HCT116 (cell line): ENCODE results near the gene PSORS1C1. TPM values are rescaled to one million over a fixed set of nuclear protein-coding genes. Genes with fewer than 3 reads are reported as not detected.

Experiments used
- ATAC-seq: fragments of 200-7000 bp; cut with Tn5 transposase; 2 replicates; pipeline ENCODE4 v1.9.1; 2020; ENCODE audit warnings: mild to moderate bottlenecking, moderate library complexity
- BruUV-seq: library from RNA; stranded (reverse); fragments of 400-500 nt; replicated peaks from 2 replicates; lab custom pipeline; 2021; lab: Mats Ljungman, UMichigan
- CTCF ChIA-PET: fragments of 300-600 bp; sonication (Branson Sonifier 250); formaldehyde crosslinking; loops from one replicate; lab custom pipeline; 2021; ENCODE audit warnings: antibody characterized with exemption; lab: Charles Lee
- POLR2A ChIA-PET: fragments of 300-600, 350-600 bp; sonication (Branson Sonifier 250); formaldehyde crosslinking; loops from one replicate; lab custom pipeline; 2021; ENCODE audit warnings: antibody characterized with exemption; lab: Charles Lee
- RAD21 ChIA-PET, 2 experiments: fragments of 300-600 bp; sonication (Branson Sonifier 250); formaldehyde crosslinking; loops; one replicate each; lab custom pipeline; 2023; ENCODE audit warnings: low total read pairs in 2 of 2; ENCODE audit not compliant: uncharacterized antibody in 2 of 2, unreplicated experiment in 2 of 2, low non-redundant PET in 1 of 2; lab: Charles Lee
- DNase-seq: peaks from one replicate; pipeline ENCODE4 v3.0.0-alpha.2; 2010; ENCODE audit warnings: low read depth, low spot score
- H2AFZ ChIP-seq: fragments of 200-600 bp; shearing (Covaris generic), sonication (generic); 2 replicates; pipeline ENCODE4 v1.6.1; 2017; ENCODE audit warnings: low read depth, mixed run types, mixed read lengths, antibody characterized with exemption, low read length; ENCODE audit not compliant: poor library complexity, severe bottlenecking
- H3K27ac ChIP-seq: 2 replicates; pipeline ENCODE4 v1.5.1; 2012; ENCODE audit warnings: low read depth, low read length
- H3K27me3 ChIP-seq: fragments of 200-600 bp; sonication (generic); 2 replicates; pipeline ENCODE4 v1.6.1; 2016; ENCODE audit warnings: mixed run types, low read length, mixed read lengths; ENCODE audit not compliant: insufficient read depth
- H3K36me3 ChIP-seq, 2 experiments: fragments of 200-500 bp in 1 of 2; fragments of 200-600 bp in 1 of 2; sonication (Bioruptor generic) in 1 of 2; sonication (generic) in 1 of 2; 2 replicates each; pipeline versions ENCODE4 v1.5.1 to v1.6.1; 2014 to 2016; ENCODE audit warnings: low read length in 2 of 2, inconsistent platforms in 1 of 2, mixed read lengths in 1 of 2, mixed run types in 1 of 2; ENCODE audit not compliant: insufficient read depth in 2 of 2, control insufficient read depth in 1 of 2
- H3K4me1 ChIP-seq, 2 experiments: fragments of 200-600 bp in 1 of 2; sonication (generic) in 1 of 2; 2 replicates each; pipeline versions ENCODE4 v1.5.1 to v1.6.1; 2012 to 2017; ENCODE audit warnings: low read length in 2 of 2, inconsistent platforms in 1 of 2, mild to moderate bottlenecking in 1 of 2, mixed read lengths in 1 of 2, mixed run types in 1 of 2, moderate library complexity in 1 of 2; ENCODE audit not compliant: insufficient read depth in 2 of 2, control insufficient read depth in 1 of 2
- H3K4me2 ChIP-seq: fragments of 200-600 bp; sonication (generic); 2 replicates; pipeline ENCODE4 v1.6.1; 2017; ENCODE audit warnings: mixed run types, low read length, mixed read lengths
- H3K4me3 ChIP-seq, 2 experiments: fragments of 200-600 bp in 1 of 2; sonication (generic) in 1 of 2; replicated peaks in 1 of 2; 2 replicates each; pipeline ENCODE4 v1.5.1; 2011 to 2016; ENCODE audit warnings: low read length in 2 of 2, control low read depth in 1 of 2, low read depth in 1 of 2, mild to moderate bottlenecking in 1 of 2, mixed read lengths in 1 of 2, mixed run types in 1 of 2
- H3K79me2 ChIP-seq: fragments of 200-600 bp; sonication (generic); 2 replicates; pipeline ENCODE4 v1.6.1; 2017; ENCODE audit warnings: mild to moderate bottlenecking, mixed run types, low read length, moderate library complexity, mixed read lengths; ENCODE audit not compliant: insufficient read depth
- H3K9ac ChIP-seq: fragments of 200-600 bp; sonication (generic); 2 replicates; pipeline ENCODE4 v1.6.1; 2016; ENCODE audit warnings: low read length, mixed read lengths
- H3K9me2 ChIP-seq: fragments of 200-600 bp; sonication (generic), shearing (Covaris generic); 2 replicates; pipeline ENCODE4 v1.6.1; 2017; ENCODE audit warnings: mixed run types, mild to moderate bottlenecking, moderate library complexity; ENCODE audit not compliant: insufficient read depth
- H3K9me3 ChIP-seq, 2 experiments: fragments of 200-500 bp in 1 of 2; fragments of 200-600 bp in 1 of 2; sonication (Bioruptor generic) in 1 of 2; sonication (generic) in 1 of 2; 2 replicates each; pipeline ENCODE4 v1.6.1; 2014 to 2017; ENCODE audit warnings: low read length in 2 of 2, mixed read lengths in 2 of 2, inconsistent platforms in 1 of 2, low read depth in 1 of 2, mild to moderate bottlenecking in 1 of 2, mixed run types in 1 of 2, moderate library complexity in 1 of 2; ENCODE audit not compliant: control insufficient read depth in 1 of 2, insufficient read depth in 1 of 2
- H4K20me1 ChIP-seq: fragments of 200-600 bp; sonication (generic), shearing (Covaris generic); 2 replicates; pipeline ENCODE4 v1.6.1; 2017; ENCODE audit warnings: mixed run types, mild to moderate bottlenecking, moderate library complexity; ENCODE audit not compliant: insufficient read depth
- EGR1 ChIP-seq: IDR thresholded peaks from 2 replicates; pipeline ENCODE4 v1.6.1; 2012; ENCODE audit warnings: low read depth
- EZH2phosphoT487 ChIP-seq: fragments of 200-600 bp; IDR thresholded peaks from 2 replicates; pipeline ENCODE4 v1.6.1; 2018; ENCODE audit warnings: antibody characterized with exemption, borderline replicate concordance
- FOSL1 ChIP-seq: IDR thresholded peaks from 2 replicates; pipeline ENCODE4 v1.6.1; 2012; ENCODE audit warnings: low read depth
- JUND ChIP-seq: IDR thresholded peaks from 2 replicates; pipeline ENCODE4 v1.6.1; 2012
- RAD21 ChIP-seq: IDR thresholded peaks from 2 replicates; pipeline ENCODE4 v1.6.1; 2012; ENCODE audit warnings: low read depth, mild to moderate bottlenecking
- SP1 ChIP-seq: IDR thresholded peaks from 2 replicates; pipeline ENCODE4 v1.6.1; 2012; ENCODE audit warnings: low read depth
- TCF7L2 ChIP-seq: IDR thresholded peaks from 2 replicates; pipeline ENCODE4 v1.7.0; 2011; ENCODE audit warnings: borderline replicate concordance, inconsistent platforms; ENCODE audit not compliant: insufficient read depth, insufficient read length; ENCODE audit errors: extremely low read depth
- ZNF274 ChIP-seq: fragments of 200-500 bp; sonication (Bioruptor generic); IDR thresholded peaks from 2 replicates; pipeline ENCODE4 v1.6.1; 2014; ENCODE audit warnings: mild to moderate bottlenecking, low read depth, low read length, inconsistent platforms
- intact Hi-C: fragments of 100-400 bp; cut with micrococcal nuclease; formaldehyde crosslinking; loops from 2 replicates; pipeline ENCODE4 v1.10.0; 2022
- total RNA-seq: library from RNA; stranded (reverse); gene quantifications from one replicate; pipeline ENCODE4 v1.2.1, GENCODE V29; 2021; ENCODE audit not compliant: unreplicated experiment
- TF ChIP-seq, protein P1 (sequence below): IDR thresholded peaks from 2 replicates; pipeline ENCODE4 v1.6.1; 2012

The PSORS1C1 gene
- total RNA-seq, 1 experiment from 2014 or later: 9.8 TPM

DNA sequence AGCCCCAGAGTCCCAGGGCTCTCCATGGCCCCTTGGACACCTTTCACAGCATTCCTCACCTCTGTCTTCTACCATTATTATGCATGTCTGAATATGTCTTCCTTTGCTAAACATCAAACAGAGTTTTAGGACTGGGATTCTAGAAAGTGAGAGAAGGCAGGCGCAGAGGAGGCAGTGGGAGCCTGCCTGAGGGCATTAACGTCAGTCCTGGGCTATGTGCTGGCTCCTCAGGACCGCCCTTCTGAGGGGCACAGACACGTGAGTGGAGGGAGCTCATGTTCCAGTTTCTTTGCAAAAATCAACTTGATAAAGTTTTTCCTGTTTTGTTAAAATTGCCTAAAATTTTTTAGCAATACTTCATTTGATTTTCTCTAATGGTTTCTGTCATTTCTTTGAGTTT lies 40.2 kb upstream of the PSORS1C1 start:
- no peak for ATAC-seq
- TF ChIP-seq, protein P1, sequence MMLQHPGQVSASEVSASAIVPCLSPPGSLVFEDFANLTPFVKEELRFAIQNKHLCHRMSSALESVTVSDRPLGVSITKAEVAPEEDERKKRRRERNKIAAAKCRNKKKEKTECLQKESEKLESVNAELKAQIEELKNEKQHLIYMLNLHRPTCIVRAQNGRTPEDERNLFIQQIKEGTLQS: no peak
- TF ChIP-seq EGR1 (no peak), SP1 (no peak), JUND (no peak), TCF7L2 (no peak), RAD21 (no peak), FOSL1 (no peak)
- TF ChIP-seq, all 23 proteins: peak for 0
- no peak for DNase-seq
- RAD21 ChIA-PET: no interaction called here
- H3K36me3 ChIP-seq: no peaks in the 10 kb centered on the region
- H3K79me2 ChIP-seq: no peaks in the 10 kb centered on the region
- no peaks in the 10 kb centered on the region for H3K9me3 ChIP-seq
- no peaks in the 10 kb centered on the region for H3K27me3 ChIP-seq
- CTCF ChIA-PET: interaction anchor here (1.1 to 2.1 kb wide), 2 partner anchors 12 to 132 kb away, joined by 3 to 5 read pairs; no protein-coding TSS in a partner anchor
- no peak overlapping the region for H3K4me2 ChIP-seq
- no TSS peak for BruUV-seq
- peaks cover 4 to 13% of the 10 kb centered on the region in 2 experiments; a peak in 3 of 4 replicates for H3K4me1 ChIP-seq
- H3K9me2 ChIP-seq: no peaks in the 10 kb centered on the region
- H3K27ac ChIP-seq: no peak overlapping the region
- intact Hi-C loops: no loop called here
- H4K20me1 ChIP-seq: no peaks in the 10 kb centered on the region
- no peak overlapping the region for H3K4me3 ChIP-seq
- POLR2A ChIA-PET: no interaction called here
- H3K9ac ChIP-seq: no peak overlapping the region
- no peak overlapping the region for H2AFZ ChIP-seq

DNA sequence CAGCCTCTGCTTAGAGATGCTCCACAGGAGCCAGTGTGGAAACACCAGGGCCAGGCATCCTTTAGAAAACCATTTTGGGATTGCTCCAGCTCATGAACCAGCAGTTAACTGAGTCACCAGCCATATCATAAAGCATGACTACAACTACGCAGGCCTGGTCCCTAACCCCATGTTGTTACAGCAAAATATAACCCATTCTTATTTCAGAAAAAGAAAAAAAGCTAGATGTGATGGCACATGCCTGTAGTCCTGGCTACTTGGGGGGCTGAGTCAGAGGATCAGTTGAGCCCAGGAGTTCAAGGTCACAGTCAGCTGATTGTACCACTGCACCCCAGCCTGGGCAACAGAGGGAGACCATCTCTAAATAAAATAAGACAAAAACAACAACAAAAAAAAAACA lies 39.1 kb upstream of the PSORS1C1 start:
- TF ChIP-seq EZH2phosphoT487: no peak
- TF ChIP-seq ZNF274: no peak
- TF ChIP-seq JUND: no peak
- ChIA-PET POLR2A (no interaction called here), CTCF (no interaction called here), RAD21 (no interaction called here)
- BruUV-seq: no TSS peak
- Histone ChIP-seq H3K9me2 (no peaks in the 10 kb centered on the region), H4K20me1 (no peaks in the 10 kb centered on the region), H3K27me3 (no peaks in the 10 kb centered on the region), H3K4me2 (no peak overlapping the region), H3K79me2 (no peaks in the 10 kb centered on the region), H3K9me3 (no peaks in the 10 kb centered on the region), H3K4me3 (no peak overlapping the region), H3K9ac (no peak overlapping the region), H3K4me1 (peaks cover under 1 to 17% of the 10 kb centered on the region in 2 experiments; a peak in 3 of 4 replicates), H3K27ac (no peak overlapping the region), H3K36me3 (no peaks in the 10 kb centered on the region), H2AFZ (no peak overlapping the region)
- intact Hi-C loops: no loop called here
- DNase-seq (no peak), ATAC-seq (no peak)
